ENCODE data around the gene ENO4.

The ENO4 gene

DNA sequence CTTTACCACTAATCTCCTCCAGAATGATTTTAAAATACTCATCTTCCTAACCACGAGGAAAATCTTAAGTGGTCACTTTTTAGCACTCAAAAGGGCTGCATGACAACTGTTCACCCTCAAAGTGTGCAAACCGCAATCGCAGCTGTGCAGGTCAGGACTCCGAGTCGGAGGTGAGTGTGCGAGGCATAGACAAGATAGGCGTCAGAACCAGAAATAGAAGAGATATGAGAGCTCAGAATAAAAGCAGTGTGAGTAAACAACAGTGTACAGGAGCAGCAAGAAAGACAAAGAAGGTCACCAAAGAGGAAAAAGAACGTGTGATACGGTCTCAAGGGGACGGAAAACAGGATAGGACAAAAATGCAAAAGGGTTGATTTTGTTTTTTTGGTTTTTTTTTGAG is 17.5 kb upstream of the ENO4 start:
- no peak for DNase-seq

DNA sequence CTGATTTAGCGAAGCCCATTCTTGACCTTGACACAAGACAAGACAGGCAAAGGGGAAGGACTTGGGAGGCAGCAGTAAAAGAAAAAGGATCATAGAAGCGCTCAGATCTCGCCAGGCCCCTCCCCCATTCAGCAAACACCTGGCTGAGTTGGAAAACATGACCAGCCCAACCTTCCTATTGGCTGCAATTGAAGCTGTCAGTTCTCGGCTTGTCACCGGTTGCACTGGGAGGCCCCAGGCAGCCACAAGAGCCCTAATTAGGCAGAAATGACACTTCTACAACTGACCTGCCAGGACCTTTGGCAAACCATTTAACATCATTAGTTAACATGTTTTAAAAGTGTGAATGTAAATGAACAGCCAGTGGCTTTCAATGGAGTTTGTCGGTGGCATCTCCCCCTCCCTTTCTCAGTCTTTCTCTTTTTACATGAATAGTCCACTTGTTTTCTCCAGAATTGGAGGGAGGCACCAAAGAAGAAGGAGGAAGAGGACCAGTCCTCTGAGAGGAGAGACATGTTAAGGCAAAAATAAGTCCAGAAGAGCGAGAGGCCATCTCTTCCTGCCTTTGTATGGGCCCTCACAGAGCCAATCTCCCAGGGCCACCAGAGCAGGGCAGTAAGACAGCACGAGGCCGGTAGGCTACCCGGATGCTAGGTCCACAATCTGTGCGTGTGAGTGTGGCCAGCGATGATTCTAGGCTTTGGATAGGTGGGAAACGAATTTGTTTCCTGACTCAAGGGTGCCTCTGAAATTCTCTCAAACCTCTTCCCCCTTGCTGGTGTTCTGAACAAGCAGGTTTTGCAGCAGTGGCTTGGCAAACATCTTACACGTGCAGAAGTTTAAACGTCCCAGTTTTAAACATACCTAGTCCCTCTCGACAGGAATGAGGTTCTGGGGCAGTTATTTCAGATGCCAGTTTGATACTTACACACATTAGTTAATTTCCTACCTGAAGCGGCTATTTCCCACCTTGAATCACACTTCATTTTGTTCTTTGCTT is 15.0 kb upstream of the ENO4 start:
- no peak for DNase-seq

DNA sequence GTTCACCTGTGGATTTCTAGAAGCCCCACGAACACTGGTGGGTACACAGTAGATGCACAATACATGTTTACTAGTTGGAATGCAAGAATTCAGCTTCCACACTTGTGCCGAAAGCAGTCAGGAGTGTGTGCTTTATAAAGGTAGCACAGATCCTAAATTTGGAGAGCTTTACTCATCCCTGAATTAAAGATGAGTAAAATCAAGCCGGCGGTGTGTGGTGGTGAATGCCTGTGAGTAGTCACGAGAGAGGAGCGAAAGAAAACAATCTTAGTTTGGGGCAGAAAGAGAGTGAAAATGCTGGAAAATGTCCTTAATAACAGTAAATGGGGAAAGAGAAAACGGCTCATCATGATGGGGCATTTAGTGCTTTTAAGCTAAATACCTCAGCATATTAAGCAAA is 13.6 kb upstream of the ENO4 start:
- DNase-seq: no peak

DNA sequence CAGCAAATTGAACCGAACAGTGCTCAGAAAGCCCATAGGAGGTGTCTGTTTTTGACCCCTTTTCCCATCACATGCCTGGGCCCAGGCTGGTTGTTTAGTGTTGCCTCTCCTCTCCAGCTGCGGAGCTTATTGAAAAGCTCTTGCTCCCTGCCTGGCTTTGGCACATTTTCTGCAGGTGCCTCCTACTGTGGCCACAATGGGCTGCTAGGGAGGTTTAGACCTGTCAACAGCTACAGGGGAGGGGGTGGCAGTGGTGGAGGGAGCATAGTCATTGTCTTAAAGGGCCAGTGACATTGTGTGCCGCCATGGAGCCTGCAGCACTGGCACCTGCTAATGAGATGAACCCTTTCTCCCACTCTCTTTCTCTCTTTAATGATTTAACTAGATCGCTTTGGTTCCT is 13.2 kb upstream of the ENO4 start:
- peak; percentile 85 to 94 for DNase-seq

DNA sequence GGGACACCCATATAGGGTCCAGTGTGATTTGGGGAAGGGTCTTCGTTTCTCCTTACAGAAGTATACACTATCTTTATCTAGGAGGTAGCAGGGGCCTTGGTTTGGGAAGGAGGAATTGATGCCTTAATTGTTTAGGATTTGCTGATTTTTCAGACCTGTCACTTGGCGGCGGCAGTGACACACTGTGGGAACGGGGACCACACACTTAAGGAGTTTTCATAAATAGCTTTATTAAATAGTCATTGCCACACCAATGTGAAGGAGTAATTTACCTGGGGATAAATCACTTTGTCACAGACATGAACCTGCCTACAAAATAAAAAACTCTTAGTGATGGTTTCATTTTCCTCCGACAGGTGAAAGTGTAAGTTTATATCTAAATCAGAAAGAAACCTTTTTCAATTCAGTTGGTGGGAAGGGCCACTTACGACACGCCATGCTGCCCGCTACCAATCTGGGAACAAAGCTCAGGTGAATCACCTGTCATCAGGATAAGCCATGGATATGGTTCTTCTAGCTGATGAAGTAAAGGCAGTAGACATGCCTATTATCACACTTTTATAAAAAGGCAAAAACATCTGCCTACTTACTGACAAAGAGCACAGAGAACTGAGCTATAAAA is 12.3 kb upstream of the ENO4 start:
- no peak for DNase-seq

DNA sequence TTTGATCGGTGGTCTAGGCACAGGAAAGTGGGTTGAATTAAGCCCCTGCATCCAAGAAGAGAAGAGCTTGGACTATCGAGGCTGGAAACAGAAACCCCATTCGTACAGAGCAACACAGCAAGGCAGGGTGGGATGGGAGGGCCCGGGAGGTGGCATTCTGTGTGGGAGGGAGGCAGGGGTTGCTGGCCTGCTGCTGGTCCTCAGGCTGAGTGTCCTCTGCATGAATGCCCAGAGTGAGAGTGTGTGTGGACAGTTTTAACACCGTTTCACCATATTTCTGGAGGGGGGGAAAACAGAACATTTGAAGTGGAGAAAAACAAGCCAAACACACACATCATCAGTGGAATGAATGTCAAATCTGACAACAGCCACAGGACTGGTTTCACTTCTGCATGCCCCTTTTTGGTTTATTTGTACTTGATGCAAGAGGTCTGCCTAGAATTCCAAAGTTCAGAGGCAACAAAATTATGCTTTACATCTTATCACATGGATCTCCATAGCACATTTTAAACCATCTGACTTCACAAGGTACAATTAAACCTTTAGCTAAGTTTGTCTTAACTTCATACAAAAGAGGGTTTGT is 11.1 kb upstream of the ENO4 start:
- no peak for DNase-seq

DNA sequence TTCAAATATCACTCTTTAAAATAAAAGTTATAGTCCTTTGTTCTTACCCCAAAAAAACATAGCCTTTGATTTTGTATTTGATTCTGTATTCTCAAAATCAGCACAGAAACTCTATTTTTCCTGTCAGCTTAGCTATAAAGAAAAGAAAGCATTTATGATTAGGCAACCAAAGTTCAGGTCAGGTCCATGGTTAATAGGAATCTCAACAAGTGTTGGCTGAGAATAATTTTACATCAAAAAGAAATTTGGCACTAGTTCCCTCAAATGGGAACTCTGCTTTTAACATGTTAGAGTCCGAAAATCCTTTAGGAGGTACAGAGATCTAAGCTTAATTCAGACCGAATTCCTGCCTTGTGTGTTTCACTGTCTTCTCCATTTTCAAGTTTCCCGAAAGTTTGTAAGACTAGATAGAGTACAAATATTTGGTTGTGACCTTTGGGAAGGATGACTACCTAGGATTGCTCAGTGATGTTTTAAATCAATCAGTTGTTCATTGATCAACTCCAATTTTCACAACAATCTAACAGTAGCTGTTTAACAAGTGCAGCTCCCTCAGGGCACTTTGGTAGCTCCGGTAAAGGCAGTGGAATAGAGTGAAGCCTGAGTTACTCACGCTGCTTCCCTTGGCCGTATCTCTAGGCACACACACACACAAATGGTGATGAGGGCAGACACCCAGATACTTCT is 8.8 kb upstream of the ENO4 start:
- no peak for DNase-seq

DNA sequence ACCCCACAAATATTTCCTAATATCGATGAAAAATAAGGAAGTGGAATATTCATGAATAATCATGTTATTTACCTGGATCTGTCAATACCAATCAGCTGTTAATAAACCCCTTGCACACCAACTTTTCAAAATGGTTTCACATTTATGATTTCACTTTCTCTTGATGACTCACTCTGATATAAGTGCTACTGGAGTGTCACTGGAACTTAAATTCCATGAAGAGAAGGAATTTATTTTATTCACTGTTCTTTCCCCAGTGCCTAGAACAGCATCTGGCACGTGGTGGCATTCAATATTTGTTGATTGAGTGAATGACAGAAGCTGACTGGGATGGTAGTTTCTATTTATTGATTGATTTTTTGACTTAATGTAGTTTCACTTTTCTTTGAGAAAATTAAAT is 3.5 kb upstream of the ENO4 start:
- DNase-seq: no peak

DNA sequence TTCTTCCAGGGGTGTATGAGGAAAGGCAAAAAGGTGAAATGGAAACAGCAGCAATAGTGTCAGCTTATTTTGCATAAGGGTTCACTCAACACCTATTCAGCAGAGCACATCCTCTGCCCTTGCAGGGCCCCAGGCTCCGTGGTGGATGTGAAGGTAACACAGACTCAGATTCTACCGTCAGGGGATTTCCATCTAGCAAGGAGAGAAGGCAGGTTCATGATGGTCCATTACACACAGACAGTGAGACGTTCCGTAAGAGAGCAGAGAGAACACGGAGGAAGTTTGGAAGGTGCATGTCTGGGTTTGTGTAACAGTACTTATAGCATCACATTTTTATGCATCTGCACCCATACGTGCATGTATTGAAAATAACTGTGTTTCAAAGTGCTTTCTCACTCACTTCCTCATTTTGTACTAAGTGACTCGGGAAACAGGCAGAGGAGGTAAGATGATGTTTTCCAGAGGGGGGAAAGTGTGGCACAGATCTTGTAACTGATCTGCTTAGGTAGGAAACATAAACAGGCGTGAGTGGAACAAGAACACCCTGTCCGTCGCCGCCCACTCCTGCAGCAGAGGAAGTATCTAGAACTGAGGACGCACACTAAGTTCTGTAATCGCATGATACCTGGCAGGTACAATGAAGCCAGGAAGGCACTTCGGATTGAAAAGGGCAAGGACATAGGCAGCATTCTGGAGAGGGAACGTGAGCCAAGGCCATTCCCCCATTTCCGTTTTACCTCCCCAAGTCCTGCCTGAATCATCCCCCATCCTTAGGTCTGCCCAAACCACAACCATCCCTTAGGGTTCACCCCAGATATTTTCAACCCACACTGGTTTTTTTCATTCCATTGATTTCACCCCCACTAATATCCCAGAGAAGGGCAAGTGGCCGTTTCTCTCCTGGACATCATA is 1.0 kb upstream of the ENO4 start:
- no peak for DNase-seq

DNA sequence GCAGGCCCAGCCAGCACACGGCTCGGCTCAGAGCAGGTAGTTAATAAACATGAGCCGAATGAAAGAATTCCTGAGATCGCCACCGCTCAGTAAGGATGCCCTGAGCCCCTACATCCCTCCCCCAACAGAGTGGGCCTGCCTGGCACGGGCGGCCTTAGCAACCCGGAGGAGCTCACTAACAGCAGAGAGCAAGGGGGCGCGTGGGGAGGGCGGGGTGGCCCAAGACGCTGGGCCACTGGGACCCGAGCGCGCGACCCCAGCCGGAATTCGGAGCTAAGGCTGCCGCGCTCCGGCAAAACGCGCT is 403 bp upstream of the ENO4 start:
- DNase-seq: no peak

DNA sequence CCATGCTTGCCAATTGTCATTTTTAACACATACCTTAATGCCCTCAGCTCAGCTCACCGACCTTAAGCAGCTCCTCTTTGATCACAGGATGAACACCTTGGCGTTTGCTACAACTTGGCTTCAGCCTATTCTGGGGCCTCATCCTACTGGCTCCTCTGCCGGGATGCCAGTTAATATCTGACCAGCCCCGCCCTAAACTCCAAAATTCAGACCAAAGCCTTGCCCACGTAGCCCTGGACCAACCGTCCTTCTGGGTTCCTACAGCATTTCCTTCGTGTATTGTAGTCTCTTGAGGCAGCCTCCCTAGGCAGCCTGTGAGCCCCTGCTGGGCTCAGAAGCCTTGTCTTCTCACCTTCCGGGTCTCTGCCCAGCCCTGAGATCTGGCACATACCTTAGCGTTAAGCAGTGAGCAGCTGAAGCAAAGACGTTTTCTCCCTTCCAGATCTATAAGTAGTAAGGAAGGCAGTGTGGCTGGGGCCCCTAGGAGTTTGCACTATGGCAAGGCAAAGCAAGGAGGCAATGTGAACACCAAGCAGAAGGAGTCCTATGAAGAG is 836 bp downstream of the ENO4 start:
- no peak for DNase-seq

DNA sequence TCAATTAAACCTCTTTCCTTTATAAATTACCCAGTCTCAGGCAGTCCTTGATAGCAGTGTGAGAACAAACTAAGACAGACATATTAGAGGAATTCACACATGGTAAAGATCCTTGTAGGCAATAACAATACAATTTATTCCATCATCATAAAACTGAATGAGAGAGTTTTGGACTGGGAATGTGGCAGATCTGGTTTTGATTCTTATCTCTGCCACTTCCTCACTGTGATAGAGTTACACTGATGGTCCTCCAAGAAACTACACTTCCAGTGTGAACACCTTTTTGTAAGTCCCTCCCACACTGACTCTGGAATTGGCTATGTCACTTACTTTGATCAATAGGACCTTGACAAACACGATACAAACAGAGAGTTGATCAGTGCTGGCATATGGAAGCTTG is 2.9 kb downstream of the ENO4 start:
- no peak for DNase-seq

DNA sequence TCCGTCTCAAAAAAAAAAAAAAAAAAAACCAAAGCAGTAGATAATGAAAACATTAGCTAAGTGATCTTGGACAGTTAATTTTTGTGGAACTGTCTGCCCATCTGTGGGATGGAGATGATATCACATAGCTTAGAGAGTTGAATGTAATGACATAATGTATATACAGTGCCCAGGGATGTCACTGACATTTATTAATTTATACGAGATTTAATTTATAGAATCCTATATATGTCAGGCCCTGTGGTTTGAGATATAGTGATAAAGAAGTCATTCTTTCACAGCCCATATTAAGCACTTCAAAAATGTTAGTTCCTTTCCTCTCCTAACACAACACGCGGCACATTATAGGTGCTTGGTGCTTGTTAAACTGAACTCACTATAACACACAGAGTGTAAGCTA is 4.0 kb downstream of the ENO4 start:
- DNase-seq: no peak

DNA sequence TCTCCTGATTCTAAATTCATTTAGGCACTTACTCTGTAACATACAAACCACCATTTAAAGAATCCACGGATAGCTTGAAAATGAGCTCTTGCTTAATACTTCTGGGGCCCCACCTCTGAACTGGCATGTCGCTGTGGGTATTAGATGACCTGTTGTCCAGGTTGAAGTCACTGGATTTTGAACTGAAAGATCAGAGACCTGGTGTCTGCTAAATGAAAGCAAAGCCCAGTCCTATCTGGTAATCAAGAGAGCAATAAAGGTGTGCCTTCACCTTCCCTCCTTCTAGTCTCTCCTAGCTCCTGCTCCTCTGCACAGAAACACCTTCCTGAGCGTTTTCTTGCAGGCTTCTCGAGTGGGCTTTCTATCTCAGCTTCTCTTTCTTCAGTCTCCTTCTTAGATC is 4.4 kb downstream of the ENO4 start:
- DNase-seq: no peak

DNA sequence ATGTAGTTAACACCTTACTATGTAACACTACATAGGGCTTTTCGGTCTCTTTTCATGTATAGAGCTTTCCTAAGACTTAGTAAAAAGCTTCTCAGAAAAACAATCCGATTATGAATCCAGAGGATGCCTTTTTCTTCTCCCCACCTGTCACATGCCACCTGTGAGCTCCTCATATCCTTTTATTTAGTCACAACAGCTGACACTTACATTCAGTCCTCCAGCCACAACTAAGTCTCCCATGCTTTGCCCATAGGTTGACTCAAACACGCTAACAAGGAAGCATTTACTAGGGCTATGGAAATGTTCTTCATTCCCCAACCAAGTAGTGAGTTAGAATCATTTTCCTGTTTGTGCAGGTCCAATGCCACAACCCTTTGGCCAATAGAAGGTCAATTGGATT is 7.9 kb downstream of the ENO4 start:
- no peak for DNase-seq

DNA sequence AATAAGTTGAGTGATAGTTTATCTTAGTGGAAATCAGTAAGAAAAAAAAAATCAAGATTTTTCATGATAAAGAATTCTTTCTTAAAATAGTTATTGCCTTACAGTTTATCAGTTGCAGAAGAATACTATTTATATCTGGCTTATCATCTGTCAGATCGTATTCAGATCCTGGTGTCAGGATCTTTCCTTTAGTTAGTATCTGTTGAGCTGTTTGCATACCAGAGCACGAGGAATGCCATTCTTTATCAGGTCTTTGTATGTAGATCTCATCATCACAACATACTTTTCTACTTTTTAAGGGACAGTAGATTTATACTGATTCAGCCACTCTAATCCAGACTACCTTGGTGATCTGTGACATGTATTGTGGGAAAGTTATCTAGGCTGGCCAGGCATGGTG is 12.5 kb downstream of the ENO4 start:
- no peak for DNase-seq

DNA sequence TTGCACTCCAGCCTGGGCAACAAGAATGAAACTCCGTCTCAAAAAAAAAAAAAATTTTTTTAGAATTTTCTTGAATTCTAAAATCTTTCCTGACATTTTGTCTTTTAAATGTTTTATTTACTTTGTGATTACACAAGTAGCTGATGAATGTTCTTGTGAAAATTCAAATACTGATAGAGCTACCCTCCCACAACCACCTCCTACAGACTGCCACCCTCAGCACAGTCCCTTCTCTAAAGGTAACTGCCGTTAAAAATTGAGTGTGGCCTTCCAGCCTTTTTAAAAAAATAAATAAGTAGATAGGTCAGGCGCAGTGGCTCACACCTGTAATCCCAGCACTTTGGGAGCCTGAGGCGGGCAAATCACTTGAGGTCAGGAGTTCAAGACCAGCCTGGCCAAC is 15.1 kb downstream of the ENO4 start:
- no peak for DNase-seq

DNA sequence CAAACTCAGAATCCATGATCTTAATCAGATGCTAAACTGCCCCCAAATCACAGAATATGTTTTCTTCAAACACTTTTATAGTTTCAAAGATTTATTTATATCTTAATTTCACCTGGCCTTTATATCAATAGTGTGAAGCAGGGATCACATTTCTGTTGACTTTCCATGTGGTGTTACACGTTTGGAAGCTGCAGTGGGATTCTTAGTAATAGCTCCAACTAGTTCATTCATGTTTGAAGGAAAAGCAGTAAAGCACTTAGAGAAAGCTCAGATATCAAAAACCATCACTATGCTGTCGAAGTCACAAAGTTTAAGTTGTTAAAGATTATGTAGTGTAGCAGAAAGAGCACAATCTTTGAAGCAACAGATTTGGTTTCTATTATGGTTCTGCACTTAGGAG is 16.8 kb downstream of the ENO4 start:
- no peak for DNase-seq

DNA sequence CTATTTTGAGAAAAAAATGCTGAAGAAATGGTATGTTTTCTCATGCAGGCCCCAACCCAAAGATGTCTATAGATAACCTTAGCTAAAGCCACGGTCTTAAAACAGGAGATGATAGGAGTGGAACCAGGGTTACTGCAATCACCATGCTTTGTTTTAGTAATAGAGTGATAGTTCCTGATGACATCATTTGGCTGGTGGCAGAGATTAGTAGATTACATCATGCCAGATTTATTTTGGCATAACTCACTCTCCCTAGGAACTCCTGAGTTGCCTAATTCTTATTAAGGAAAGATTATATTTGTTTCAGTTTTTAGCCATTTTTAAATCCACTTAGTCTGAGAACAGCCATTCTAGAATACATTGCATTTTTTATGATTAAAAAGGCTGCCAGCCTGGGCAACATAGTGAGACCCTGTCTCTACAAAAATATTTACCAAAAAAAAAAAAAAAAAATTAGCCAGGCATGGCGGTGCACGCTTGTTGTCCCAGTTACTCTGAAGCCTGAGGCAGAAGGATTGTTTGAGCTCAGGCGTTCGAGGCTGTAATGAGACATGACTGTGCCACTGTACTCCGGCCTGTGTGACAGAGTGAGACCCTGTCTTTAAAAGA is 17.8 kb downstream of the ENO4 start:
- DNase-seq: no peak

DNA sequence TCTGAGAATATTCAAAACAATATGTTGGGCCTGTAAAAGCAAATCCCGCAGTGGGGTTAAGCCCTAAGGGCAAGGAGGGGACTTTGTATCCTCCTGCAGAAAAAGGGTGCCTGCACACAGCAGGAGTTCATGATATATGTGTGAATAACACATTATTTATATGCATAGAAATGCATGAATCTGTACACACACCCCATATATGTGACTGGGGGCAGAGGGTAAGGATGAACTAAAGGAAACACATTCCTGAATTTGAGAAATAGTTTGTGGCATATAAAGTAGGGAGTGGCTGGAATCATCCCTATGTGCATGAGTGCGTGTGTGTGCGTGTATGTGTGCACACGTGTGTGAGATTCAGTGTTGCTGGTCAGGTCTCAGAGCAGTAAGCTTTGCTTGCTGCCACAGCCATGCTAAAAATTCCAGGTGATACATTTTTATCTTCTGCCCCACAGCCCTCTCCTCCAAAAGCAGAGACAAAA is 18.9 kb downstream of the ENO4 start:
- DNase-seq: no peak

DNA sequence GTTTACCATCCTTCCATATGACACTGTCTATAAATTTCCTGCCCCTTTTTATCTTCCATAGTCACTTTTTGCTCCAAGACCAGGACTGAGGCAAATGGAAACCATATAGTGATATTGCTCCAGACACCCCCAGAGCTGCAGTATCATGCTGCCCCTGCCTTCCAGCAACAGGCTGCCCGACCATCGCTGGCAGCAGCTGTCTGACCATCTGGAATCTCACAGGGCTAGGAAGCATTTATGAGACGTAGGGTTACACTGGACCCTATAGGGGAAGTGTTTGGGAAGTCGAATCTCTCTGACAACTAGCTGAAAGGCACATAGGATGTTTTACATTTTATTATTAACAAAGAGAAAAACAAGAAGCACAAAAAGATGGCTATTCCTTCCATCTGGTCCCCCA is 19.4 kb downstream of the ENO4 start:
- no peak for DNase-seq

DNA sequence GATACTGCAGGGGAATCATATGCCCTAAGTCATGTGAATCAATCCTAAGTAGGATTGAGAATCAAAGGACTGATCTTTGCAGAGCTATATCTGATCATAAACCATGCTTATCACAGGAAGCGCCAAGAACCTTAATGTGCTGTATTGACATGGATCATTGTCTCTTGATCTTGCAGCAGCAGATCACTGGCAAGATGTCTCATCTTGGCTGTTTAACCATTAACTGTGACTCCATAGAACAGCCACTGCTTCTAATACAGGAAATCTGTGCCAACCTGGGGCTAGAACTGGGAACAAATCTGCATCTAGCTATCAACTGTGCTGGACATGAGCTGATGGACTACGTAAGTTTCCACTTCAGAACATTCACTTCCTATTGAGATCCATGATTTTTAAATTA is 21.6 kb downstream of the ENO4 start:
- no peak for DNase-seq
